HG02885 (cell line): ENCODE measurements around the gene SIGLEC14.
"Not testable (repeated sequence)": the region's sequence is repeated elsewhere in the genome, so short reads cannot be mapped to it uniquely, and the experiment has no call there.

ENCODE experiments used
- ATAC-seq: cut with Tn5 transposase; IDR thresholded peaks from one replicate; pipeline ENCODE4 v1.9.1; 2021; ENCODE audit warnings: mild to moderate bottlenecking; ENCODE audit not compliant: unreplicated experiment, poor library complexity

SIGLEC14 gene

GRCh38 chr19:51676566-51677083, 30.0 kb upstream of the SIGLEC14 start:
- ATAC-seq: no peak

DNA sequence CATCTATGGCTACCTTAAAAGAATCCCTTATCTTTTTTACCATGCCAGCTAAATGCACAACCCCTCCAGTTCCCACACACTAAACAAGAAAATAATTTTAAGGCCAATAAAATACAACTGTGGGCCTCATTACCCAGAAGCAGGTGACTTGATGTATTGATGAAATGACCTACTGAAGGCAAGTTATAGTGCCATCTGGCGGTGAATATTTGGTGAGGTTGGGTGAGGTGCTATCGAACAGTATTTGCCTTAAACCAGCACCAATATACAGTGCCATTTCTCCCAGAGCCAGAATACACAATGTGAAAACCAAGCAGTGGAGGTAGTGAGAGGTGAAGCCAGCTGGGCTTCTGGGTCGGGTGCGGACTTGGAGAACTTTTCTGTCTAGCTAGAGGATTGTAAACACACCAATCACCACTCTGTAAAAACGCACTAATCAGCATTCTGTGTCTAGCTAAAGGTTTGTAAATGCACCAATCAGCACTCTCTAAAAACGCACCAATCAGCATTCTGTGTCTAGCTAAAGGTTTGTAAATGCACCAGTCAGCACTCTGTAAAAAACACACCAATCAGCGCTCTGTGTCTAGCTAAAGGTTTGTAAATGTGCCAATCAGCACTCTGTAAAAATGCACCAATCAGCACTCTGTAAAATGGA, 29.4 kb upstream of the SIGLEC14 start:
- not testable (repeated sequence) for ATAC-seq

- ATAC-seq: no peak
These were observed 21.6 kb upstream of the SIGLEC14 start for GRCh38 chr19:51668216-51668615.

GRCh38 chr19:51664997-51665396, 18.4 kb upstream of the SIGLEC14 start:
- no peak for ATAC-seq

DNA sequence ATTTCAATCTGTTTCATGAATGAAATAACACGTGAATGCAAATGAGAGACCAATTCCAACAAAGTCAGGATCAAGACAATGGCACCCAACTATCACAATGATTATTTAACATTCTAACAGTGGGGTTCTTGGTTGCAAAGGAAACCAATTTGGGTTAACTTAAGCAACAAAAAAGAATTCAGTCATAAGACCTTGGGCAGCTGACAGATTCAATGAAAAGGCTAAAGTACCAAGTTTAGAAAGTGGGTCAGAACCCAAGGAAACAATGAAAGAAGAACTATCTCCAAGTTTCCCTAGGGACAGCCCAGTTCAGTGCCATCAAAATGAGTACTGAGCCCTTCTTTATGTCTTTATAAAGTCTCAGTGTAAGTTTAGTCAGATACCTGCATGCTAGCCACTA, 17.5 kb upstream of the SIGLEC14 start:
- ATAC-seq: no peak

GRCh38 chr19:51663650-51664049, 17.0 kb upstream of the SIGLEC14 start:
- ATAC-seq: no peak

- no peak for ATAC-seq
These were observed 14.5 kb upstream of the SIGLEC14 start for GRCh38 chr19:51660975-51661600.

- no peak for ATAC-seq
These were observed 8.2 kb upstream of the SIGLEC14 start for GRCh38 chr19:51654783-51655182.

GRCh38 chr19:51653162-51653561, 6.5 kb upstream of the SIGLEC14 start:
- no peak for ATAC-seq

DNA sequence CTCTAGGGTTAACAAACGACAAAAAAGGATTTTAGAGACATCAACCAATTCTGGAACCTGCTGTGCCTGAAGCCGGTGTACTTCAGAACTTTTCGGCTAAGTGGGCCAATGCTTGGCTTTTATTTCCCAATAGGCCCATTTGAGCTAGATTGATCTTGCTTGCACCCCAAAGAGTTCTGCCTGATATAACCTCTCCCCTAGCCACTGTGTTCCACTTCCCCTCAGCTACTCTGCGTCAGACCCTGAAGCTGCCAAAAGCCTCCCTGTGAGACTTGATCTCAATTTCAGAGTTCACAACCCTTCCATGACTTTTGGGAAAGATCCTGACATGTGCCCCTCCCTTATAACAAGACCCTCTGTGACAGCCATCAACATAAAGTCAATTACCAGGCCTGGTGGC, 5.6 kb upstream of the SIGLEC14 start:
- ATAC-seq: no peak

DNA sequence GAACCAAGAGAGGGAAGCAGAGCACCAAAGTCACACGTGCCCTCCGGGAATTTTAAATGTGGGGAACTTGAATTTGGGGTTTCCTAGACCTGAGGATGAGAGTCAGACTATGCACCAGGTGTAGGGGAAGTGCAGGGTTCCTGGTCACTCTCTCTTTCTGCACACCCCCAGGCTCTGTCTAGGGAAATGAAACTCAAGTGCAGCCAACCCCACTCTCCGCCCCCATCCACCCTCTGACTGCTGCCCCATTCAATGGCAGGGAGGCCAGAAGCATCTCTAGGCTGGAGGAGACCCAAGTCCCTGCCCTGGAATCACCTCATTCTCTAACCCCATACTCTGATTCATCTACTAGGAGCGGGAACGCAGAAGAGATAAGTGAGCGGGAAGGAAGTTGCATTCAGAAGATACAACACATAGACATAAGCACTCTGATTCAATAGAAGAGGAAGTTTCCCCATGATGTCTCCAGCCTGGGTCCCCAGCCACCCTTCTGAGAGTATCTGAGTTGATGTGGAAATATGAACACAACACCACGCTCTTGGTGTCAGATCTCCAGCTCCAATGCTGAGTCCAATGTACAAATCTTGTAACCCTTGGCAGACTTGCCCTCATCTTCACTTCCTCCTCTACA, 4.7 kb upstream of the SIGLEC14 start:
- no peak for ATAC-seq

GRCh38 chr19:51647318-51647717, 693 bp upstream of the SIGLEC14 start:
- no peak for ATAC-seq

DNA sequence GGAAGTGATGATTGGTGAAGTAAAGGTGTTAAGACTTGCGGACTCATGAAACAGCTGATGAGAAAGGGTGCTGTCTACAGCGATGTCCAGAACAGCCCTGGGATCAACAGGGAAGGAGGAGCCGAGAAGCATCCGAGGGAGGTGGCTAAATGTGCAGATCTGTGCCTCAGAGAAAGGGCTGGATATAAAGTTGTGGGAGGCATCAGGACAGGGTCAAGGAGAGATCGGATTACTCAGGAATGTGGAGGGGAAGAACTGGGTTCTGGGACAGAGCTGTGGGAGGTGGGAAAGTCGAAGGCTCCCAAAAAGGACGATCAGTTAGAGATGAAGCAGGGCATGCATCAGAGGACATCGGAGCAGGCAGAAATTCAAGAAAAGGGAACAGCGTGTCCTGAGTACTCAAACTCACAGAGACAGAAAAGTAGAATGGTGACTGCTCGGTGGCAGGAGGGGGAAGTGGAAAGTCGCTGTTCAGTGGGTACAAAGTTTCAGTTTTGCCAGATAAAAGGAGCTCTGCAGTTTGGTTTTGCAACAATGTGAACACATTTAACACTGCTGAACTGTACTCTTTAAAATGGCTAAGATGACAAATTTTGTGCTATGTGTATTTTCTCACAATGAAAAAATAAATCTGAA, 1.9 kb downstream of the SIGLEC14 start:
- no peak for ATAC-seq

DNA sequence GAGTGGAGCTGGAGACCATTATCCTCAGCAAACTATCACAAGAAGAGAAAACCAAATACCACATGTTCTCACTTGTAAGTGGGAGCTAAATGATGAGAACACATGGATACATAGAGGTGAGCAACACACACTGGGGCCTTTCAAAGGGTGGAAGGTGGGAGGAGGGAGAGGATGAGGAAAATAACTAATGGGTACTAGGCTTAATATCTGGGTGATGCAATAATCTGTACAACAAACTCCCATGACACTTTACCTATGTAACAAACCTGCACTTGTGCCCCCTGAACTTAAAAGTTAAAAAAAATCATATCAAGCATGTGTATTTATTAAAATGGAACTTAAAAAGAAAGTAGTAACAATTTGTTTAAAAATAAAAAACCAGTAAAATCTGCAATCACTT, 5.0 kb downstream of the SIGLEC14 start:
- ATAC-seq: no peak

DNA sequence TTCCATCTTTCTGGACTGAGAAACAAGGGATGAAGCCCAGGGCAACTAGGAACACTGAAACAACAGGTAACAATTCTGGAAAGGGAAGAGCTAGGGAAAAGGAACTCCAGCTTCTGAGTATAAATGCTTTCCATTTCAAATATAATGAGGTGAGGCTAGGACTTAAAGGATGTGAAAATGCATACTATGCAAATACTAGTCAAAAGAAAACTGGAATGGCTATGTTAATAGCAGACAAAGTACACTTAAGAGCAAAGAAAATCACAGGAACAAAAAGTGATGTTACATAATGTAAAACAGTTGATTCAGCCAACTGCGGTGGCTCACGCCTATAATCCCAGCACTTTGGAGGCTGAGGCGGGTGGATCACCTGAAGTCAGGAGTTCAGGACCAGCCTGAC, 6.2 kb downstream of the SIGLEC14 start:
- no peak for ATAC-seq

- no peak for ATAC-seq
These were observed 6.7 kb downstream of the SIGLEC14 start for GRCh38 chr19:51639916-51640315.

- ATAC-seq: no peak
These were observed 9.2 kb downstream of the SIGLEC14 start for GRCh38 chr19:51637362-51637978.

- no peak for ATAC-seq
These were observed 14.5 kb downstream of the SIGLEC14 start for GRCh38 chr19:51632126-51632525.

- ATAC-seq: not testable (repeated sequence)
These were observed 16.3 kb downstream of the SIGLEC14 start, which contains the start of gene SIGLEC5 for GRCh38 chr19:51630315-51630714. SIGLEC5 (minus strand) TSS chr19:51630401; CDS start chr19:51630335, 66 bp downstream.

DNA sequence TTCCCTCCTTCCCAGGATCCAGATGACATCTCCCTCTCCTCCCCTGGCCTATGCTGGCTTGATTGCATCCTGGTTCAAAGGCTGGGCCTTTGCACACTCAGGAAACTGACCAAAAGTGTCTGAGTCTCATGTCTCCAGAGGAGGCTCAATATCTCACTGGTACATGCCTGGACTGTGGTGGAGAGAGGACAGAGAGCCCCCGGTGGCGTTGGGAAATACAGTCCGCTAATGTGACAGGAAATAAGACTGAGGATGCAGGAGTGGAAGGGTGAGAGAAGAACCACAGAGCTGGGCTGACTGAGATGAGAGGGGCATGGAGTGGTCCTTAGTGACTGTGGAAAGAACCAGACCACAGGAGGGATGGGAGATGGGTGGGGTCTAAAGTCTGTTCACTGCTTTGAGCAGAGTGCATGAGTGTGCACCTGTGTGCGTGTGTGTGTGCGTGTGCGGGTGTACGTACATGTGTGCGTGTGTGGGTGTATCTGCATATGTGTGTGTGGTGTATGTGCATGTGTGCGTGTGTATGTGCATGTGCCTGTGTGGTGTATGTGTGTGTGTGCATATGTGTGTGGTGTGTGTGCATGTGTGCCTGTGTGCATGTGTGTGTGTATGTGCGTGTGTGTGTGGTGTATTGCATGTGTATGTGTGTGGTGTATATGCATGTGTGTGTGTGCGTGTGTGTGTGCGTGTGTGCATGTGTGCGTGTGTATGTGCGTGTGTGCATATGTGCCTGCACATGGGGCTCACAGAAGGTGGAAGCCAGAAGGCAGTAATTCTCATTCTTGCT, 18.3 kb downstream of the SIGLEC14 start:
- ATAC-seq: no peak
